Measurements from ENCODE around the gene SULT1A2.

Gene SULT1A2

DNA sequence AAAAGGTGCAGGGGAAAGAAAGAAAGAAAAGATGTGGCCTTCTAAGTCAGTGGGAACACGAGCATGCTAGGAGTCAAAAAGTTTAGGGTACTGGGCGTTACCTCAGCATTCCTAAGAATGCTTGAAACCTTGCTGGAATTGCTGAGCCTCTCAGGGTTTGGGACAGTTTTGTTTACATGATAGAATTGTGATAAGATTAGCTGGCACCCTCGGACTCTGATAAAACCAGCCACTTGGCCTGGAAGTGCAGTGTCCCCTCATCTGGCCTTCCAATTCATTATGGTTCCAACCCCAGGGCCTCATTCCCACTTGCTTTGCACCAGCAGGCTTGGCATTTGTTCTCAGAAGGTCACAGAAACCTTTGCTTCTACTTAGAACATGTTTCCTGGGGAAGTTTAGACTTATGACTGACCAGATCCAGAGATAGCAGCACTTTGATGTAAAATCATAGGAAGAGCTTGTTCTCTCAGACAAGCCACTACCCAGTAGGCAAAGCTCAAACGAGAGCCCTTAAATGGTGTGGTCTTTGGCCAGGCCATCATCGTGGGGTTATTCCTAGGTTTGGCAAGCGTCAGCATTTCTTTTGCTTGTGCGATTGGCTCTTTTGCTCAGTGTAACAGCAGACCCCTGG is 35.2 kb downstream of the SULT1A2 start:
- peaks cover 9% of the 10 kb centered on the region for H3K4me1 Mint-ChIP-seq
- H3K9me3 Mint-ChIP-seq, result peaks cover 30% of the 10 kb centered on the region
- TF ChIP-seq, protein P1, sequence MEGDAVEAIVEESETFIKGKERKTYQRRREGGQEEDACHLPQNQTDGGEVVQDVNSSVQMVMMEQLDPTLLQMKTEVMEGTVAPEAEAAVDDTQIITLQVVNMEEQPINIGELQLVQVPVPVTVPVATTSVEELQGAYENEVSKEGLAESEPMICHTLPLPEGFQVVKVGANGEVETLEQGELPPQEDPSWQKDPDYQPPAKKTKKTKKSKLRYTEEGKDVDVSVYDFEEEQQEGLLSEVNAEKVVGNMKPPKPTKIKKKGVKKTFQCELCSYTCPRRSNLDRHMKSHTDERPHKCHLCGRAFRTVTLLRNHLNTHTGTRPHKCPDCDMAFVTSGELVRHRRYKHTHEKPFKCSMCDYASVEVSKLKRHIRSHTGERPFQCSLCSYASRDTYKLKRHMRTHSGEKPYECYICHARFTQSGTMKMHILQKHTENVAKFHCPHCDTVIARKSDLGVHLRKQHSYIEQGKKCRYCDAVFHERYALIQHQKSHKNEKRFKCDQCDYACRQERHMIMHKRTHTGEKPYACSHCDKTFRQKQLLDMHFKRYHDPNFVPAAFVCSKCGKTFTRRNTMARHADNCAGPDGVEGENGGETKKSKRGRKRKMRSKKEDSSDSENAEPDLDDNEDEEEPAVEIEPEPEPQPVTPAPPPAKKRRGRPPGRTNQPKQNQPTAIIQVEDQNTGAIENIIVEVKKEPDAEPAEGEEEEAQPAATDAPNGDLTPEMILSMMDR (IDR thresholded peaks at IDR 0.05), result no peak
- H3K36me3 Mint-ChIP-seq (ENCODE audit: low read depth), result peaks cover 56% of the 10 kb centered on the region
- no peaks in the 10 kb centered on the region for H3K27me3 Mint-ChIP-seq (ENCODE audit: low read depth, poor library complexity)
- peak overlapping the region; percentile 54 for H3K27ac Mint-ChIP-seq
- H3K4me3 Mint-ChIP-seq, result no peak overlapping the region
- no peak for DNase-seq

GRCh38 chr16:28558456-28558855 is 38.4 kb downstream of the SULT1A2 start:
- Mint-ChIP-seq H3K36me3 (ENCODE audit: low read depth) (peaks cover 41% of the 10 kb centered on the region), H3K9me3 (peaks cover 16% of the 10 kb centered on the region), H3K27ac (no peak overlapping the region), H3K4me3 (no peak overlapping the region), H3K27me3 (ENCODE audit: low read depth, poor library complexity) (peaks cover 2% of the 10 kb centered on the region), H3K4me1 (peaks cover 16% of the 10 kb centered on the region)
- TF ChIP-seq, protein P1 (IDR thresholded peaks at IDR 0.05), result no peak
- no peak for DNase-seq

DNA sequence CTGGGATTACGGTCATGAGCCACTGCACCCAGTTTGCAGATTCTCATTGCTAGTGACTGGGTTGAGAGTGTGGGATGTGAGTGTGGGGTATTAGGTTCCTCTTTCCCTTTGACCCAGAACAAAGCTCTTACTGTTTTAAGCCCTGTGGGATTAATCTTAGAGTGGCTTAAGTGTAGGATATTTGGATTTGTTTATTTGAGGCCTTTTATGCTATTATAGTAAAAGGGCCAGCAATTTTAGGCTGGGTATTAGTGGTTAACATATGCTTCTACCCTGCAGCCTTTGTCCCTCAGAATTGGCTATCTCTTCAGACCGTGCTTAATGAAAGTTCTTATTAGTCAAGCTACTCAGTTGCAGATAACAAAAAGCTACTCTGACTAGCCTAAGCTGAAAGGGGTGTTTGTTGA is 39.9 kb downstream of the SULT1A2 start:
- Mint-ChIP-seq H3K36me3 (ENCODE audit: low read depth) (peaks cover 41% of the 10 kb centered on the region), H3K27ac (no peak overlapping the region), H3K4me3 (no peak overlapping the region), H3K9me3 (peaks cover 16% of the 10 kb centered on the region), H3K27me3 (ENCODE audit: low read depth, poor library complexity) (peaks cover 2% of the 10 kb centered on the region), H3K4me1 (peaks cover 16% of the 10 kb centered on the region)
- TF ChIP-seq, protein P1 (IDR thresholded peaks at IDR 0.05), result no peak
- no peak for DNase-seq

- no peak for DNase-seq
- Mint-ChIP-seq H3K9me3 (peaks cover 16% of the 10 kb centered on the region), H3K36me3 (ENCODE audit: low read depth) (peaks cover 34% of the 10 kb centered on the region), H3K27ac (no peak overlapping the region), H3K27me3 (ENCODE audit: low read depth, poor library complexity) (peaks cover 2% of the 10 kb centered on the region), H3K4me3 (no peak overlapping the region), H3K4me1 (peaks cover 16% of the 10 kb centered on the region)
- TF ChIP-seq, protein P1 (IDR thresholded peaks at IDR 0.05), result no peak
Observed at GRCh38 chr16:28555561-28555960, 41.3 kb downstream of the SULT1A2 start.

DNA sequence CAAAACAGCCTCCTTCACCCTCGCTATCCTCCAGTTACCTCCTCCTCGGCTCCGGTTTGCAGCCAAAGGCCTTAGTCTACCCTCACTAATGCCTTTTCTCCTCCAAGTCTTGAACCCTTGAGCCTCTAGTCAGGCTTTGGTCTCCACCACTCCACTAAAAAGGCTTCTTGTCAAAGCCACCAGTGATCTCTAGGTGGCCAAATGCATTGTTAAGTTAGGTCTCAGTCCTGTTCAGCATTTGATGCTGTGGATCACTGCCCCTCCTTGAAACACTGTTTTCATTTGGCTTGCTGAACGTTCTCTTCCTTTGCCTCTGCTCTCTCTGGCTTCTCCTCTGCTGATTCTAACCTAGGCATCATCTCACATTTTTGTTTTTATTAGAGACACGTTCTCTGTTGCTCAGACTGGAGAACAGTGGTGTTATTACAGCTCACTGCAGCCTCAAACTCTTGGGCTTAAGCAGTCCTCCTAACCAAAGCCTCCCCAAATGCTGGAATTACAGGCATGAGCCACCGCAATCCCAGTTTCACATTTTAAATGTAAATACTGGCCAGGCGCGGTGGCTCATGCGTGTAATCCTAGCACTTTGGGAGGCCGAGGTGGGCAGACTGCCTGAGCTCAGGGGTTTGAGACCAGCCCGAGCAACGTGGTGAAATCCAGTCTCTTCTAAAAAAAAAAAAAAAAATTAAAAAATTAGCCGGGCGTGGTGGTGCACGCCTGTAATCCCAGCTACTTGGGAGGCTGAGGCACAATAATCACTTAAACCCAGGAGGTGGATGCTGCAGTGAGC is 42.0 kb downstream of the SULT1A2 start:
- peak overlapping the region; percentile 75 for H3K27ac Mint-ChIP-seq

More for the DNA sequence above, 42.0 kb downstream of the SULT1A2 start:
- Mint-ChIP-seq H3K4me3 (peak overlapping the region; percentile 86), H3K27me3 (ENCODE audit: low read depth, poor library complexity) (peaks cover 2% of the 10 kb centered on the region), H3K9me3 (peaks cover 16% of the 10 kb centered on the region), H3K4me1 (peaks cover 16% of the 10 kb centered on the region), H3K36me3 (ENCODE audit: low read depth) (peaks cover 33% of the 10 kb centered on the region)
- no peak for DNase-seq
- TF ChIP-seq, protein P1 (IDR thresholded peaks at IDR 0.05), result no peak

Measured in nephron progenitor cell (in vitro differentiated cells).